Caco-2 (cell line): ENCODE results near the gene RRP1B. TPM values are rescaled to one million over a fixed set of nuclear protein-coding genes. Genes with fewer than 3 reads are reported as not detected.

Experiments used
- BruUV-seq: library from RNA; stranded (reverse); fragments of 400-500 nt; replicated peaks from 2 replicates; lab custom pipeline; 2021; lab: Mats Ljungman, UMichigan
- CTCF ChIA-PET: fragments of 300-600 bp; sonication (Branson Sonifier 250); formaldehyde crosslinking; loops from one replicate; lab custom pipeline; 2022; ENCODE audit warnings: antibody characterized with exemption; lab: Charles Lee
- POLR2A ChIA-PET: fragments of 300-600 bp; sonication (Branson Sonifier 250); formaldehyde crosslinking; loops from one replicate; lab custom pipeline; 2022; ENCODE audit warnings: antibody characterized with exemption; lab: Charles Lee
- DNase-seq, 2 experiments: peaks; one replicate each; pipeline versions ENCODE4 v3.0.0 to v3.0.0-alpha.2; 2020 to 2022
- H3K27me3 ChIP-seq: replicated peaks from 2 replicates; pipeline ENCODE4 v1.6.0; 2011; ENCODE audit warnings: low read length; ENCODE audit not compliant: control insufficient read depth, insufficient read depth
- H3K36me3 ChIP-seq: 2 replicates; pipeline ENCODE4 v1.5.1; 2011; ENCODE audit warnings: low read length; ENCODE audit not compliant: control insufficient read depth, insufficient read depth
- H3K4me1 ChIP-seq: fragments of 250-450 bp; sonication (Bioruptor Pico); 2 replicates; pipeline ENCODE4 v1.5.1; 2020; ENCODE audit warnings: mild to moderate bottlenecking
- H3K4me3 ChIP-seq: 2 replicates; pipeline ENCODE4 v1.5.1; 2011; ENCODE audit warnings: low read depth, mild to moderate bottlenecking, control low read depth, low read length
- H3K9me3 ChIP-seq: fragments of 250-450 bp; sonication (Bioruptor Pico); 2 replicates; pipeline ENCODE4 v1.5.1; 2020; ENCODE audit warnings: mild to moderate bottlenecking, moderate library complexity
- H3K27ac Mint-ChIP-seq: one replicate; pipeline ENCODE4 v1.8.0; 2022; ENCODE audit warnings: mixed read lengths; ENCODE audit not compliant: unreplicated experiment
- H3K27me3 Mint-ChIP-seq: one replicate; pipeline ENCODE4 v1.8.0; 2022; ENCODE audit warnings: mixed read lengths; ENCODE audit not compliant: insufficient read depth, unreplicated experiment
- H3K36me3 Mint-ChIP-seq: one replicate; pipeline ENCODE4 v1.8.0; 2022; ENCODE audit warnings: mild to moderate bottlenecking, mixed read lengths; ENCODE audit not compliant: insufficient read depth, unreplicated experiment
- H3K4me1 Mint-ChIP-seq: one replicate; pipeline ENCODE4 v1.8.0; 2022; ENCODE audit warnings: low read depth, mixed read lengths; ENCODE audit not compliant: unreplicated experiment
- H3K4me3 Mint-ChIP-seq: one replicate; pipeline ENCODE4 v1.8.0; 2022; ENCODE audit warnings: mild to moderate bottlenecking, moderate library complexity, mixed read lengths; ENCODE audit not compliant: unreplicated experiment
- H3K9me3 Mint-ChIP-seq: one replicate; pipeline ENCODE4 v1.8.0; 2022; ENCODE audit warnings: mixed read lengths; ENCODE audit not compliant: unreplicated experiment
- CTCF ChIP-seq, 2 experiments: fragments of 200-600 bp in 1 of 2; IDR thresholded peaks; 1 replicate in 1 of 2; 2 replicates in 1 of 2; pipeline versions ENCODE4 v1.5.1 to v1.8.0; 2011 to 2022; ENCODE audit warnings: antibody characterized with exemption in 1 of 2, control low read depth in 1 of 2, inconsistent platforms in 1 of 2, low read depth in 1 of 2, low read length in 1 of 2, mild to moderate bottlenecking in 1 of 2, moderate library complexity in 1 of 2; ENCODE audit not compliant: insufficient read depth in 1 of 2, severe bottlenecking in 1 of 2, unreplicated experiment in 1 of 2
- intact Hi-C: fragments of 100-400 bp; cut with micrococcal nuclease; formaldehyde crosslinking; loops from one replicate; pipeline ENCODE4 v1.10.0; 2022; ENCODE audit not compliant: unreplicated experiment
- total RNA-seq: library from RNA; stranded (reverse); gene quantifications from 2 replicates; pipeline ENCODE4 v1.2.3, GENCODE V29; 2022

RRP1B gene
- total RNA-seq, 1 experiment from 2014 or later: 49.5 TPM

DNA sequence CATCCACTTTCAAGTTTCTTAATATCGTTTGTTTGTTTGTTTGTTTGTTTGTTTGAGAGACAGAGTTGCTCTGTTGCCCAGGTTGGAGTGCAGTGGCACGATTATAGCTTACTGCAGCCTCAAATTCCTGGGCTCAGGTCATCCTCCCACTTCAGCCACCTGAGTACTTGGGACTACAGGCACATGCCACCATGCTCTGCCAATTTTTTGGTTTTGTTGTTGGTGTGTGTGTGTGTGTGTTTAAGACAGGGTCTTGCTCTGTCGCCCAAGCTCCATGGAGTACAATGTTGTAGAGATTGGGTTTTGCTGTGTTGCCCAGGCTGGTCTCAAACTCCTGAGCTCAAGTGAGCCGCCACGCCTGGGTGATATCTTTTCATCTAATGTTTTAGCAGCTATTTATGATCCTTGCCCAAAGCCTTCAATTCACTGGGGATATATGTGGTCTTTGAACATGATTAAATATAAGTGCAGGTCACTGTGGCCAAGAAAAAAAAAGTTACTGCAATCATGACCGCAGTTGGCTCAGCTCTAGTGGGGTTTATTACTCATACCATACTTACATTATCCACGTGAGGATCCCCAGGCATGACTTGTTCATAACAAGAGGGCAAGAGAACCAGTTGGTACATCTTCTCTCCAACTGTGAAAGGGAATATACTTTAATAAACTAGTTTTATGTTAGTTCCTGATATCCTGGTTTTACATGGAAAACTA is 8.0 kb downstream of the RRP1B start:
- Mint-ChIP-seq H3K27me3 (no peaks in the 10 kb centered on the region), H3K4me1 (no peaks in the 10 kb centered on the region), H3K36me3 (peaks cover 80% of the 10 kb centered on the region), H3K4me3 (no peak overlapping the region), H3K9me3 (peaks cover 10% of the 10 kb centered on the region), H3K27ac (no peak overlapping the region)
- DNase-seq: no peak
- CTCF ChIA-PET: no interaction called here
- intact Hi-C loops: no loop called here
- H3K9me3 ChIP-seq: no peaks in the 10 kb centered on the region
- TF ChIP-seq CTCF (IDR thresholded peaks at IDR 0.05; ENCODE audit: insufficient read depth in 1 of 2, low read depth in 1 of 2, low read length in 1 of 2, severe bottlenecking in 1 of 2, unreplicated experiment in 1 of 2): no peak
- POLR2A ChIA-PET: no interaction called here
- no peaks in the 10 kb centered on the region for H3K27me3 ChIP-seq
- BruUV-seq: no TSS peak
- no peak overlapping the region for H3K4me3 ChIP-seq
- no peaks in the 10 kb centered on the region for H3K4me1 ChIP-seq
- peaks cover 2% of the 10 kb centered on the region for H3K36me3 ChIP-seq

- ChIA-PET POLR2A (no interaction called here), CTCF (no interaction called here)
- H3K9me3 Mint-ChIP-seq: peaks cover 10% of the 10 kb centered on the region
- Histone ChIP-seq H3K4me3 (no peak overlapping the region), H3K9me3 (no peaks in the 10 kb centered on the region), H3K4me1 (no peaks in the 10 kb centered on the region), H3K36me3 (no peaks in the 10 kb centered on the region; the same call in 1 of the 2 replicates), H3K27me3 (no peaks in the 10 kb centered on the region)
- no peak for DNase-seq
- H3K36me3 Mint-ChIP-seq: peaks cover 80% of the 10 kb centered on the region
- H3K27me3 Mint-ChIP-seq: no peaks in the 10 kb centered on the region
- TF ChIP-seq CTCF (IDR thresholded peaks at IDR 0.05; ENCODE audit: insufficient read depth in 1 of 2, low read depth in 1 of 2, low read length in 1 of 2, severe bottlenecking in 1 of 2, unreplicated experiment in 1 of 2): no peak
- intact Hi-C loops: no loop called here
- no peaks in the 10 kb centered on the region for H3K4me1 Mint-ChIP-seq
- H3K27ac Mint-ChIP-seq: no peak overlapping the region
- BruUV-seq: no TSS peak
- H3K4me3 Mint-ChIP-seq: no peak overlapping the region
Measured at GRCh38 chr21:43669828-43670605, 10.7 kb downstream of the RRP1B start.

DNA sequence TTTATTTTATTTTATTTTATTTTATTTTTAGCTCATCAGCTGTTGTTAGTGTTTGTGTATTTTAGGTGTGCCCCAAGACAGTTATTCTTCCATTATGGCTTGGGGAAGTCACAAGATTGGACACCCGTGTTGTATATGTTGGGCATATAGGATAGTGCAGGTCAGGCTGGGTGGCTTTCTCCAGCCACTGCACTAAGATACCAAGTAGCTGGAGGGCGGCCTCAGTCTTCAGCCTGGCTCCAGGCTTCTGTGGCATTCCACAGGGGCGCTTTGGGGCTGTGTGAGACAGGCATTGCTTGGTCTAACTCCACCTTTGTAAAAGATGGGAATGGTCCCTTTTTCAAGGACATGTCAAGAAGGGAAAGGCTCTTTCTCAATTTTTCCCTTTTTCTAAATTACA is 16.5 kb downstream of the RRP1B start:
- ChIA-PET CTCF (no interaction called here), POLR2A (no interaction called here)
- BruUV-seq: no TSS peak
- Histone ChIP-seq H3K27me3 (no peaks in the 10 kb centered on the region), H3K9me3 (no peaks in the 10 kb centered on the region), H3K36me3 (0 out of 2 replicates have a peak, but pooled peaks cover 2% of the 10 kb centered on the region), H3K4me3 (no peak overlapping the region), H3K4me1 (no peaks in the 10 kb centered on the region)
- no peak overlapping the region for H3K27ac Mint-ChIP-seq
- H3K4me3 Mint-ChIP-seq: no peak overlapping the region
- H3K9me3 Mint-ChIP-seq: no peaks in the 10 kb centered on the region
- intact Hi-C loops: no loop called here
- H3K27me3 Mint-ChIP-seq: no peaks in the 10 kb centered on the region
- H3K36me3 Mint-ChIP-seq: peaks cover 93% of the 10 kb centered on the region
- H3K4me1 Mint-ChIP-seq: peaks cover 12% of the 10 kb centered on the region
- no peak for DNase-seq
- no peak for TF ChIP-seq CTCF (IDR thresholded peaks at IDR 0.05; ENCODE audit: insufficient read depth in 1 of 2, low read depth in 1 of 2, low read length in 1 of 2, severe bottlenecking in 1 of 2, unreplicated experiment in 1 of 2)
